Mesothelial cell of epicardium (in vitro differentiated cells): Measurements from ENCODE around the gene RBM4B. TPM values are rescaled to one million over a fixed set of nuclear protein-coding genes. Genes with fewer than 3 reads are reported as not detected.

Experiments
- DNase-seq, 2 experiments: peaks; one replicate each; pipeline ENCODE4 v3.0.0; 2021; ENCODE audit warnings: low spot score in 2 of 2; ENCODE audit not compliant: unreplicated experiment in 2 of 2
- H3K27ac Mint-ChIP-seq: 2 replicates; pipeline ENCODE4 v1.8.0; 2021; ENCODE audit warnings: mixed read lengths
- H3K27me3 Mint-ChIP-seq: 2 replicates; pipeline ENCODE4 v1.8.0; 2021; ENCODE audit warnings: low read depth, mixed read lengths
- H3K36me3 Mint-ChIP-seq: 2 replicates; pipeline ENCODE4 v1.8.0; 2021; ENCODE audit warnings: mixed read lengths
- H3K4me1 Mint-ChIP-seq: 2 replicates; pipeline ENCODE4 v1.8.0; 2021; ENCODE audit warnings: mixed read lengths
- H3K4me3 Mint-ChIP-seq: 2 replicates; pipeline ENCODE4 v1.8.0; 2021; ENCODE audit warnings: mild to moderate bottlenecking, moderate library complexity, mixed read lengths
- H3K9me3 Mint-ChIP-seq: 2 replicates; pipeline ENCODE4 v1.8.0; 2021; ENCODE audit warnings: mixed read lengths
- CTCF ChIP-seq: fragments of 200-600 bp; sonication (generic); IDR thresholded peaks from one replicate; pipeline ENCODE4 v1.5.0; 2021; ENCODE audit warnings: antibody characterized with exemption; ENCODE audit not compliant: unreplicated experiment
- total RNA-seq: library from RNA; stranded (reverse); gene quantifications from 3 replicates; pipeline ENCODE4 v1.2.1, GENCODE V29; 2021

RBM4B gene
- total RNA-seq, 1 donor from 2014 or later: 39.6 TPM

- peak in 1 of 2 experiments; percentile 44 for DNase-seq
- H3K36me3 Mint-ChIP-seq: peaks cover 25% of the 10 kb centered on the region
- TF ChIP-seq CTCF: no peak
- peak overlapping the region; percentile 97 for H3K4me3 Mint-ChIP-seq
- H3K27ac Mint-ChIP-seq: peak overlapping the region; percentile 100
- H3K4me1 Mint-ChIP-seq: peaks cover 42% of the 10 kb centered on the region
- no peaks in the 10 kb centered on the region for H3K9me3 Mint-ChIP-seq
- no peaks in the 10 kb centered on the region for H3K27me3 Mint-ChIP-seq
Measured at GRCh38 chr11:66637557-66638176, 40.0 kb downstream of the RBM4B start.

- no peak for TF ChIP-seq CTCF
- Mint-ChIP-seq H3K27ac (no peak overlapping the region), H3K4me1 (peaks cover 30% of the 10 kb centered on the region), H3K36me3 (peaks cover 26% of the 10 kb centered on the region), H3K9me3 (no peaks in the 10 kb centered on the region), H3K4me3 (no peak overlapping the region), H3K27me3 (no peaks in the 10 kb centered on the region)
- no peak for DNase-seq
Measured at GRCh38 chr11:66636411-66636810, 41.3 kb downstream of the RBM4B start.

GRCh38 chr11:66632952-66633351, 44.7 kb downstream of the RBM4B start:
- no peak overlapping the region for H3K4me3 Mint-ChIP-seq
- no peaks in the 10 kb centered on the region for H3K27me3 Mint-ChIP-seq
- H3K4me1 Mint-ChIP-seq: peaks cover 6% of the 10 kb centered on the region
- no peak for TF ChIP-seq CTCF
- DNase-seq: no peak
- H3K27ac Mint-ChIP-seq: no peak overlapping the region
- peaks cover 32% of the 10 kb centered on the region for H3K36me3 Mint-ChIP-seq
- H3K9me3 Mint-ChIP-seq: no peaks in the 10 kb centered on the region

GRCh38 chr11:66631883-66632282, 45.8 kb downstream of the RBM4B start:
- H3K9me3 Mint-ChIP-seq: no peaks in the 10 kb centered on the region
- no peaks in the 10 kb centered on the region for H3K4me1 Mint-ChIP-seq
- peaks cover 39% of the 10 kb centered on the region for H3K36me3 Mint-ChIP-seq
- no peak for DNase-seq
- no peaks in the 10 kb centered on the region for H3K27me3 Mint-ChIP-seq
- TF ChIP-seq CTCF: no peak
- H3K4me3 Mint-ChIP-seq: no peak overlapping the region
- no peak overlapping the region for H3K27ac Mint-ChIP-seq

- no peak overlapping the region for H3K4me3 Mint-ChIP-seq
- TF ChIP-seq CTCF: no peak
- no peaks in the 10 kb centered on the region for H3K27me3 Mint-ChIP-seq
- no peaks in the 10 kb centered on the region for H3K9me3 Mint-ChIP-seq
- peaks cover 39% of the 10 kb centered on the region for H3K36me3 Mint-ChIP-seq
- no peaks in the 10 kb centered on the region for H3K4me1 Mint-ChIP-seq
- H3K27ac Mint-ChIP-seq: no peak overlapping the region
- no peak for DNase-seq
Measured at GRCh38 chr11:66629356-66629755, 48.3 kb downstream of the RBM4B start.
